NCI-H1092 treated with DMSO at 0.1 percent for 48 hours (cell line): ENCODE data around the gene BACE1.
"Not testable (repeated sequence)": the region's sequence is repeated elsewhere in the genome, so short reads cannot be mapped to it uniquely, and the experiment has no call there.

Source experiments
- DNase-seq: peaks from one replicate; lab custom pipeline; 2025; lab: John Stamatoyannopoulos, UW

The BACE1 gene

DNA sequence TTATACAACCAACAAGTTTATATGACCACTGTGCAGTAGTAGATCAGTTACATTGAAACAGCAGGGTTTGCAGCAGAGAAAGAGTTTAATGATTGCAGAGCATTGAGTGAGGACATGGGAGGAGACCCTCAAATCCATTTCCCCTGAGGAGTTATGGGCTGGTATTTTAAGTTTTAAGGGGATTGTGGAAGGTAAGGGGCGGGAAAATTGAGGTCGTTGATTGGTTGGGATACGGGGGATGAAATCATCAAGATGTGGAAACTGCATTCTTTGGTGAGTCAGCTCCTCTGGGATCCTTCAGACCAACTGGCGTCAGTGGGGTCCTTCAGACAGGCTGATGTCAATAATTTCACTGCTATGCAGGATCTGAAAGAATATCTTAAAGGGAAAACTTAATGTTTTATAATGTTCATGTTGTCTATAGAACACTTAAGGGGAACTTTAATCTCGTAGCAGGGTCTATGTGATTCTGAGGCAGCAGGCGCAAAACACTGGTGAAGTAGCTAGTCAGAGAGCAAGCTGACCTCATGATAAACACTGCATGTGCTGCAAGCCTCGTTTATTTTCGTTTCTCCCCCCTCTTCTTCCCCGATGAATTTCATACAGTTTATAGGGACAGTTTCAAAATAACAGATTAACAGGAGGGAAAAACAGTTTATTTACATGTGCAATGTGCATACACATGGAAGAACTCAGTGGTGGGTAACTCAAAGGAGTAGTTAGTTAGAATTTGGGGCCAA, 42.3 kb downstream of the BACE1 start:
- DNase-seq = no peak

DNA sequence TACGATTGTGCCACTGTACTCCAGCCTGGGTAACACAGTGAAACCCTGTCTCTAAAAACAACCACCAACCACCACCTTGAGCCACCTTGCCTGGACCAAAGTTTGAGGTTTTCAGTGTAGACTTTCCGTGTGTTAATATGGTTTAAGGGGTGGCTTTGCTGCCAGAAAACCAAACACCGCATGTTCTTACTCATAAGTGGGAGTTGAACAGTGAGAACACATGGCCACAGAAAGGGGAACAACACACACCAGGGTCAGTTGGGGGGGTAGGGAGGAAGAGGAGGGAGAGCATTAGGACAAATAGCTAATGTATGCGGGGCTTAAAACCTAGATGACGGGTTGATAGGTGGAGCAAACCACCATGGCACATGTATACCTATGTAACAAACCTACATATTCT, 43.9 kb downstream of the BACE1 start:
- DNase-seq = not testable (repeated sequence)

DNA sequence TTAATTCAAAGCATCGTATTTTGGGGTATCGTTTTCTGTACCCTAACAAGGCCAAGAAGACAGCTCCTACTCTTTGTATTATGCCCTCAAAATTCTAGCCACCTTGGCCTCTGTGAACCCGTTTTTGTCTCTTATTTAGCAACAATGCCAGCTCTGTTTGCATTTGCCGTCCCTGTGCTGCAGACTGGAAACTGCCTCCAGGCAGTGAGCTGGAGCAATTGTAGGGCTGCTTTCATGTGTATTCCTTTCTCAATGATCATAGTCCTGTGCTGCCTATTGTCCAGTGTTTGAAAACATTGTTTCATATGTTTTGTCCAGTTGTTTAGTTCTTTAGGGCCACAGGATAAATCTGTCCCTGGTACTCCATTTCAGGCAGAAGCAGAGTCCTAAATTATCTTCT, 44.8 kb downstream of the BACE1 start:
- DNase-seq = no peak

DNA sequence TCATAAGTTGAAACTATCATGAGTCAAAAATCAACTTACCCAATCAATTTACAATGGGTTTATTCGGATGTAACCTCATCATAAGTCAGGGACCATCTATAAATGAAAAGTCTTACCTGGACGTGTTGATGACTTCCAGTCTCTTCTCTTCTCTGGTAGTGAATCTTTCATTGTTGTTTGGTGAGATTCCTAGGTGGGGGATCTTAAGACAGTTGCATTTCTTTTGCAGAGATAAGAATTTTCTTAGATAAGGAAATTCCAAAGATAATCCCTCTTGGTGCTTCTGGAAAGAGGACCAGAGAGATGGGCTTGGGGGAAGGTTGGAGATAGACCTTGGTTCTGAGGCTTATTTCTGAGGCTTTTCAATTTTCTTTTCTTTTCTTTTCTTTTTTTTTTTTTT, 46.2 kb downstream of the BACE1 start:
- DNase-seq = no peak

DNA sequence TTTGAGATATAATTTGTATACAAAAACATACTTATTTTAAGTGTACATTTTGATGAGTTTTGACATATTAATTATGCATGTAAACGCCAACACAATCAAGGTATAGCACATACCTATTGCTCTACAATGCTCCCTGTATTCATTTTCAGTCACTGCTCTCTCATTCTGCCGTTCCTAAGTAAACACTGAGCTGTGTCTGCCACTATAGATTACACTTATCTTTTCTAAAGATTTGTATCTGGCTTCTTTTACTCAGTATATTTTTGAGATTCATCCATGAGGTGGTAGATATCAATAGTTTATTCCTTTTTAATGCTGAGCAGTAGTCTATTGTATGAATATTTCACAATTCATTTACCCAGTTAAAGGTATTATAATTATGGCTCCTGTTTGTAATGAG, 50.3 kb downstream of the BACE1 start:
- DNase-seq = no peak

DNA sequence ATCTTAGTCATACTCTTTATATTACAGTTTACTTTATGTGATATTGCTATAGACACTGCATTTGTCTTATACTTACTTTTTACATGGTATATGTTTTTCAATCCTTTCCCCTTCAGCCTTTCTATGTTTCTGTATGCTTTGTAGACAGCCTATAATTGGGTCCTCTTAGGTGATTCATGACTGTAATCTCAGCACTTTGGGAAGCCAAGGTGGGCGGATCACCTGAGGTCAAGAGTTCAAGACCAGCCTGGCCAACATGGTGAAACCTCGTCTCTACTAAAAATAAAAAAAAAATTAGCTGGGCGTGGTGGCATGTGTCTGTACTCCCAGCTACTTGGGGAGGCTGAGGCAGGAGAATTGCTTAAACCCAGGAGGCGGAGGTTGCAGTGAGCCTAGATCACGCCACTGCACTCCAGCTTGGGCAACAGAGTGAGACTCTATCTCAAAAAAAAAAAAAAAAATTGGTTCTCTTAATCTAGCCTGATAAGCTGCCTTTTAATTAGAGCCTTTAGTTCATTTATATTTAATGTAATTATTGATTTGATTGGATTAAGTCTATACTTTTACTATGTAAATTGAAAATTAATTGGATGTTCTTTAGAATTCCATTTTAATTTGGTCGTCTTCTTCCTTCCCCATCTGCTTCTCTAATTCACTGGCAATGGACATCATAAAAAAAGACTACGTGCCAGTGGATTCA, 51.3 kb downstream of the BACE1 start:
- not testable (repeated sequence) for DNase-seq

DNA sequence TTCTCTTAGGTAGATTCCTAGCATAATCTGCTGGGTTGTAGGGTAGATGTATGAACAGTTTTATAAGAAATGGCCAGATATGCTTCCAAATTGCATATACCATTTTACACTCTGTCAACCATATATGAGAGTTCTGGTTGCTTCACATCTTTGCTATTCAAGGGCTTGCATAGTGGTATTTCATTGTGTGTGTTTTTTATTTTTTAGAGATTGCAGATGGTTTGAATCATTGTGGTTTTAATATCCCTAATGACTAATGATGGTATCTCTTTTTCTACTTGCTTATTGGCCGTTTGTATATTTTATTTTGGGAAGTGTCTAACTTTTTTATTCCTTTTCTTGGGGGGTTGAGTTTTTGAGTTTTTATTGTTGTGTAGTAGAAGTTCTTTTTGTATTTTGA, 56.6 kb downstream of the BACE1 start:
- no peak for DNase-seq

DNA sequence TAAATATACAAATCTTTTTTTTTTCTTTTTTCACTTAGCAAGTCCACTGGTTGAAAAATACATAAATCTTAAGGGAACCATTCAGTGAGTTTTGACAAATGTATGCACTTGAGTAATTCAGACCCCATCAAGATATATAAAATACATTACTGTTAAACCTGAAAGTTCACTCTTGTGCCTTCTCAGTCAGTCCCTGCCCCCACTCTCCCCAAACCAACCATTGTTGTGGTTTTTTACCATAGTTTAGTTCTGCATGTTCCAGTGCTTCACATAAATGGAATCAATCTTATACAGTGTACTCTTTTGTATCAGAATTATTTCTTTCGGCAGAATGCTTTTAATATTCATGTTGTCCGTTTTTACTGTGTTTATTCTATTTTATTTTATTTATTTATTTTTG, 57.5 kb downstream of the BACE1 start:
- DNase-seq = no peak

DNA sequence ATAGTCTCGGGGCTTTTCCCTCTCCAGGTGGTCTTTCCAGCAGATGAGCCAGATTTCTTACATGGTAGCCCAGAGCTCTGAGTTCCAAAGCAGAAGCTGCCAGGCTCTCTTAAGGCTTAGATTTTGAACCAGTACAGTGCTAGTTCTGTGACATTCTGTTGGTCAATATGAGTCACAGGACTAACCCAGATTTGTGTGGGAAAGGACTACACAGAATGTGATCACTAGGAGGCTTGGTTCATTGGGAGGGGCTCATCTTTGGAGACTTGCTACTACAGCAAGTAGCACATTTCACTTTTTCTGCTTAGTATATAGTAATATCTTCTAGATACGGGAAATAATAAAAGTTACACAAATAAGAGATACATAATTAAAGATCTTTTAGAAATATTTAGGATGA, 59.5 kb downstream of the BACE1 start:
- DNase-seq = no peak

DNA sequence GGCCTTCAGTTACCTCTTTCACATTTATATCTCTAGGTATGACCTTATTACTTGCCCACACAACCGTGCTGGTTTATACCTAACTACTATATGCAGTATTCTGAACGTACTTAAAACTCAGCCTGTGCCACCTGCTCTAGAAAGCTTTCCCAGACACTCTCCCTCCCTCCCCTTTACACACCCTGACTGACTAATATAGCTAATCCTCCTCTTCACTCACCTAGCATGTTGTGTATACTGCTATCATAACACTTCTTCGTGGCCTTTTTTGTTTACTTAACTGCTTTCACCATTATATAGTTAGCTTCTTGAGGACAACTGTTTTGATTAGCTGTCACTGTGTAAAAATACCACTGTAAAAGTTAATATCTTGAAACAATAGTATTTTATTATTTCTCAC, 60.1 kb downstream of the BACE1 start:
- DNase-seq = no peak

DNA sequence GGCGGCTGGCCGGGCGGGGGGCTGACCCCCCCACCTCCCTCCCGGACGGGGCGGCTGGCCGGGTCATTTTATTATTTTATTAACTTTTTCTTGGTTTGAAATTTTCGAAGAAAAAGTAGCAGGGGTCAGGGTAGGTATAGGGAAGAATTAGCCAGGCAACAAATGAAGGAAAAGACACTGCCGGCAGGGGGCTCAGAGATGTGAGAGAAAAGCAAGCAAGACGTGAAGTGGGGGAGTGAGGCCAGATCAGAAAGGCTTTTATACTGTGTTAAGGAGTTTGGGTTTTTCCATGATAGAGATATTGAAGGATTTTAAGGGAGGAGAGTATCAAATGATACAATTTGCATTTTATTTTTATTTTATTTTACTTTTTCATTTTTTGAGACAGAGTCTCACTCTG, 64.5 kb downstream of the BACE1 start:
- no peak for DNase-seq

DNA sequence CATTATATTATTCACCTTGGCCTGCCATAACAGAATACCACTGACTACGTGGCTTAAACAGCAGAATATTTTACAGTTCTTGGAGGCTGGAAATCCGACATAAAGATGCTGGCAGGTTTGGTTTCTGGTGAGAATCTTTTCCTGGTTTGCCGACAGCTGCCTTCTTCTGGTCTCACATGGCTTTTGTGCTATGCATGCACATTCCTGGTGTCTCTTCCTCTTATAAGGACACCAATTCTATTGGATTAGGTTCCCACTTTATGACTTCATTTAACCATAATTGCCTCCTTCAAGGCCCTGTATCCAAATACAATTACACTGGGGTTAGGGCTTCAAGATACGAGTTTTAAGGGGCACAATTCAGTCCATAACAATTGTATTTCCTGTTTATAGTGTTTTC, 66.5 kb downstream of the BACE1 start:
- no peak for DNase-seq

DNA sequence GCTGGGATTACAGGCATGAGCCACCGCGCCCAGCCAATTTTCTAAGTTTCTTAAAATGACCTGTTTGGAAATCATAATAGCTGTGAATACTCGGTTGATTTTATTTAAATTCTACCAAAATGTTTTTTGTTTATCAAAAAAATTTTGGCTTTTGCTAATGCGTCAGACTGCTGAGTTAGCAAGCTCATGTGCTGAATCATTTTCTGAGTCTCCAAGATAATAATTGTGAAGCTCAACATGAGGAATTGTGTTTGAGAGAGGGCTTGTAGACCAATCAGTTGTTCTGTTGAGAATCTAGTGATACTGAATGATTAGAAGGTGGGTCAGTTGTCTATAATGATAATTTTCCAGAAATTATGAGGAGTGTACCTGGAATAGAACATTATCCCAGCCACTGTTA, 67.7 kb downstream of the BACE1 start:
- DNase-seq = no peak

DNA sequence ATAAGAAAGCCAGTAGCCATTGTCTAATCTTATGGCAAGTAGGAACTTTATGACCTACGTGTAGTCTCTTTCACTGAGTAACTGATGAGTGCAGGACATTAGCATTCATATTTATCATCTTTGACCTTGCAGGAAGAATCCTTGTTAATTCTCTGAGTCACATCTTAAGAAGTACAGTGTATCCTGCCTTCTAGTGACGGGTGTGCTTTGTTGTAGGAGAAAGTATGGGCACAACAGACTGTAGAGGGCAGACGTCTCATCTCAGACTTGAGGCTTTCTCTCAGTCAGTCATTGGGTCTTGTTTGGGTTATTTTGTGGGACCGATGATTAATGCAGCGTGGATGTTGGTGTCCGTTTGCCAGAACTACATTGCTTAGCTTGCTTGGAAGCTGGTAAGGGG, 76.8 kb downstream of the BACE1 start:
- no peak for DNase-seq

DNA sequence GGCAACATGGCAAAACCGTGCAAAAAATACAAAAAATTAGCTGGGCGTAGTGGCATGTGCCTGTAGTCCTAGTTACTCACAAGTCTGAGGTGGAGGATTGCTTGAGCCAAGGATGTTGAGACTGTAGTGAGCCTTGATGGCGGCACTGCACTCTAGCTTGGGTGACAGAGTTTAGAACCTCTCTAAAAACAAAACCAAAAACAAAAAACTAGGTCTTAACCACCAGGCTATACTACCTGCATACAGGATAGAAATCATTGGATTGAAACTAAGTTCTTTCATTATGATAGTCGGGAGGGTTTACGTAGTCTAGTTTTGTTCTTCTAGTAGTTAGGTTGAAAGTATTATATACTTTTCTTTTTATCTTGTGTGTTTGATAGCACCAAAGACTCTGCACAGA, 77.8 kb downstream of the BACE1 start:
- no peak for DNase-seq
